Stimulated activated CD8-positive, alpha-beta memory T cell treated with anti-CD3 and anti-CD28 coated beads, Interleukin-15, amount 100 ng/mL, for 48 hours (primary cell): ENCODE results near the gene FGL2.
"Not testable (repeated sequence)": the region's sequence is repeated elsewhere in the genome, so short reads cannot be mapped to it uniquely, and the experiment has no call there.

Experiments used
- DNase-seq, 2 donors: peaks; one replicate each; pipeline ENCODE4 v3.0.0-alpha.2; 2020; ENCODE audit warnings: low read depth in 2 of 2

Gene FGL2, protein sequence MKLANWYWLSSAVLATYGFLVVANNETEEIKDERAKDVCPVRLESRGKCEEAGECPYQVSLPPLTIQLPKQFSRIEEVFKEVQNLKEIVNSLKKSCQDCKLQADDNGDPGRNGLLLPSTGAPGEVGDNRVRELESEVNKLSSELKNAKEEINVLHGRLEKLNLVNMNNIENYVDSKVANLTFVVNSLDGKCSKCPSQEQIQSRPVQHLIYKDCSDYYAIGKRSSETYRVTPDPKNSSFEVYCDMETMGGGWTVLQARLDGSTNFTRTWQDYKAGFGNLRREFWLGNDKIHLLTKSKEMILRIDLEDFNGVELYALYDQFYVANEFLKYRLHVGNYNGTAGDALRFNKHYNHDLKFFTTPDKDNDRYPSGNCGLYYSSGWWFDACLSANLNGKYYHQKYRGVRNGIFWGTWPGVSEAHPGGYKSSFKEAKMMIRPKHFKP

DNA sequence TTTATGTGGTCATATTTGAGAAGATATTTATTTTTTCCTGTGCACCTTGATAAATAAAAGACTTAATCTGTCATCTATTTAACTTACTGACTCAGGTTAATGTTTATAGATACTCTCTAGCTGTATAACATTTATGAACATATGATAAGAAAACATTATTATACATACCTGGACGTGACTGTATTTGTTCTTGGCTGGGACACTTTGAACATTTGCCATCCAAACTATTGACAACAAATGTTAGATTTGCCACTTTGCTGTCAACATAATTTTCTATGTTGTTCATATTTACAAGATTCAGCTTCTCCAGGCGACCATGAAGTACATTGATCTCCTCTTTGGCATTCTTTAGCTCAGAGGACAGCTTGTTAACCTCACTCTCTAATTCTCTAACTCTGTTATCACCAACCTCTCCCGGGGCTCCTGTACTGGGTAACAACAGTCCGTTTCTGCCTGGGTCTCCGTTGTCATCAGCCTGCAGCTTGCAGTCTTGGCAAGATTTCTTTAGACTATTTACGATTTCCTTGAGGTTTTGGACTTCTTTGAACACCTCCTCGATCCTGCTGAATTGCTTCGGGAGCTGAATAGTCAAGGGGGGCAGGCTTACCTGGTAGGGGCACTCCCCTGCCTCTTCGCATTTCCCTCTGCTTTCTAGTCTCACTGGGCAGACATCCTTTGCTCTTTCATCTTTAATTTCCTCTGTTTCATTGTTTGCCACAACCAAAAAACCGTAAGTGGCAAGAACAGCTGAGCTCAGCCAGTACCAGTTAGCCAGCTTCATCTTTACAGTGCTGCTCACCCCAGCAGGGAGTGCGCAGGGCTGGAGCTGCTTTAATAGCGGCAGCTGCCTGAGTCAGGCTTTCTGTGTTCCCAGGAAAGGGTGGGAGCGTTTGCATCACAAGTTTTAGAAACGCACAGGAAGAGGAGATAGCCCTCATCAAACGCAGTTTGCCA is at the start of gene FGL2:
TSS of gene FGL2 (minus strand) at position 807 of the 954 bp plus-strand sequence. CDS start at position 781, 26 bp downstream.
- DNase-seq = peak in 1 of 2 donors; percentile 6

DNA sequence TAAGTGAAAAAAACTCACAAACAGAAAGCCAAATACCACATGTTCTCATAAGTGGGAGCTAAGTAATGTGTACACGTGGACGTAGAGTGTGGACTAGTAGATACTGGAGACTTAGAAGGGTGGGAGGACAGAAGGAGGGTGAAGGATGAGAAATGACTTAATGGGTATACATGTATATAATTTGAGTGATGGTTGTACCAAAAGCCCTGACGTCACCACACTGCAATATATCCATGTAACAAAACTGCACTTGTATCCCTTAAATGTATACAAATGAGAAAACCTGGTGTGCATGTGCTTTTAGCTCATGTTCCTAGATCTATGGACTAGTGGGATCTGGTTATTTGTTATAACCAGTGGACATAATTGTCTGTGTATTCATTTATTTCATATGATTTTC is 48.5 kb upstream of the FGL2 start:
- DNase-seq = no peak

DNA sequence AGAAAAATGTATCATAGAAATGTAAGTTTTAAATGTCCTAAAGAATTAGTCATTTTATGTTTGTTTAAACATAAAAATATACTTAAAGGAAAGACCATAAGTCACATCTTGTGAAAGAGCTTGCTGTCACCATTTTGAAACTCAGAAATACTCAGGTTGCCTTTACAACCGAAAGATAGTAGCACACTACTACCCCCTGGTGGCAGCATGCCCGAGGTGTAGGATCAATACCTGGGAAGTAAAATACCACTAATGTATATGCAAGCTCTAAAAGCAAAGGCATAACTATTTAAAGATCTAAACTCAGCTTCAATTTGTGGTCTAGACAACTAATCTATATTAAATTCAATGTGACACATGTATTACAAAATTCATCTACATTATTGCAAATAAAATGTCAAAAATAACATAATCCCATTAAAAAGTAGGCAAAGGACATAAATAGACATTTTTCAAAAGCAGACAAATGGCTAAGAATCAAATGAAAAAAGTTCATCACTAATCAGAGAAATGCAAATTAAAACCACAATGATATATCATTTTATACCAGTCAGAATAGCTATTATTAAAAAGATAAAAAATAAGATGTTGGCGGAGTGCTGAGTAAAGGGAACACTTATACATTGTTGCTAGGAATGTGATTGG is 47.7 kb upstream of the FGL2 start:
- DNase-seq = peak; percentile 64 to 68

DNA sequence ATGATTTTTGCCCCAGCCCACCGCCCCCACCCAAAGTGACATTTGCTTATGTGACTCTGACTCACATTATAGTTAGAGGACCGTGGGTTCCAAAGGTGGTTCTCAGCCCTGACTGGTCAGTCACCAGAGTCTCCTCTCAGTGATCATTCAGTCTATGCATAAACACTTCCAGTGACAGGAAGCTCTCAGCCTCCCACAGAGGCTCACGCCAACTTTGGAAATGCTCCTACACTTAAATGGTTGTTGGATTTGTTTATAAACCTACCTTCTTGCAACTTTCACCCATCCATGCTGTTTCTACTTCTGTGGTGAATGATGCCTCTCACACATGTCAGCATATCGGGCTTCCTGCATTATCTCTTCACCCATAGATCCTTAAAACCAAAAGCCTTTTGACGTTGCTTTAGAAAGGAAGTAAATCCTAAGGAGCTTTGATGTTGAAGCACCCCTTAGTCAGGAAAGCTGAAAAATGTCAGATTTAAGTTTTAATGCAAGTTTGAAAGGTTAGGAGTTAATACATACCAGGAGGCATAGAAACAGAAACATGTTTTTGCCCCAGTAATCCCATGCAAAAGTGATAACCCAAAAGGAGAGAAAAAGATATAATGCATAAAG is 46.5 kb upstream of the FGL2 start:
- no peak for DNase-seq

DNA sequence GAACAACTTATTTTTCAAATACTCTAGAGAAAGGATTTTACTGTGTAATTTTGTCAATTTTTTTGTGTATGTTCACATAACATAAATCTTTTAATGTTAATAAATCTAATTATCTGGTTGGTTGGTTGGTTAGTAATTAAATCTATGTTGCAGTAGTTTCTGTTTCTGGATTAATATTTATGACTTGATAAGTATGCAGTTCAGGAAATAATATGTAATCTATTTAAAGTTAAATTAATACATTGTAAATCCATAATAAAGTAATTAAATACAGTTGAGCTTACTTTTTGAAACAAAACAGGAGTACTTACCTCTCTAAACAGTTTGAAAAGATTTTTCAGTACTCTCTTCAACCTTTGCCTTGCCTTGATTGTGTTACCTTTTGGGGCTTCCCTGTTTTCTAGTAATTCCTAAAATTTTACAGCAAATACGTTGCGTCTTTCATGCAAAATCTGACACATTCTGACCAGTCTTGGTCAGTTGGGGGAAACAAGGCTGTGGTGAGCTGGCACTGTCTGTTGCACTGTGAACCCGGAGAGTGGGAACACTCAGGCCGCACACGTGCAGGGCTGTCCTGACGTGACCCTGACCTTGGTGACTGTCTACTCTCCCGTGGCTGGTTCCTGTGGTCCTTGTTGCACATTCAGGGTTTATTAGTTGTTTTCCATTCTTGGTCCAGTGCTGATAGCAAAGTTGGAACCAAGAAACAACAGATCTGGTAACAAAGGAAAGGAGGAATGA is 45.6 kb upstream of the FGL2 start:
- no peak for DNase-seq

DNA sequence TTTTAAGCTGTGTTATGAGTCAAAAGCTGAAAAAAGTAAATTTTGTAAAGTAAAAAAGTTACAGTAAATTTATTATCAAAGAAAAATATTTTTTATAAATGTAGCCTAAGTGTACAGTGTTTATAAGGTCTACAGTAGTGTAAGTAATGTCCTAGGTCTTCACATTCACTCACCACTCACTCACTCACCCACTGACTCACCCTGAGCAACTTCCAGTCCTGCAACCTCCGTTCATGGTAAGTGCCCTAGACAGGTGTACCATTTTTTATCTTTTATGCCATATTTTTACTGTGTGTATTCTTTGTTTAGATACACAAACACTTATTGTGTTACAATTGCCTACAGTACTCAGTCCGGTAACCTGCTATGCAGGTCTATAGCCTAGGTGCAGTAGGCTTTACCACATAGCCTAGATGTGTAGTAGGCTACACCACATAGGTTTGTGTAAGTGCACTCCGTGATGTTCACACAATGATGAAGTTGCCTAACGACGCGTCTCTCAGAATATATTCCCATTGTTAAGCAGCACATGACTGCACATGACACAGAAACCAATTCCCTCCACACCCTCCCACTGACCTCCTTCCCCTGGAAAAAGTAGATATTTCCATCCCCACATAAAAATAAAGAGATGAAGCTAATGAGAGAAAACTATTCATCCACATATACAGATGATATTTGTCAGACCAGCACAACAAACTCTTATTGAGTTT is 44.8 kb upstream of the FGL2 start:
- DNase-seq = no peak

DNA sequence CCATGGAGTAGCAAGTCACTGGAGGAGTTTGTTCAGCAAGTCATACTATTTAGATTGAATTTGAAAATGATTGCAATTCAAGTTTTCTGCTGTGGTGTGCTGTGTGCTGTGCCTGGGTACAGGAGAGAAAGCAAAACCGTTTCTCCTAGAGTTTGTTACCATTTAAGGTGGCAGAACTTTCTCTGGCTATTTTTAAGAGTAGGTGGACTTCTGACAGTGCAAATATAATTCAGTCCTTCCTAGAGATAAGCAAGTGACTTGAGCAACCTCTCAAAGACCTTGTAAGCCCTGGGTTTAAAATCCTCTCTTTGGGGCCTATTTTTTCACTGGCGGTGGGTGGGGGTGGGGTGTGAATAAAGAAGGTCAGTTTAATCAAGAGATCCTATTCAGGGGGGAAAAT is 42.9 kb upstream of the FGL2 start:
- DNase-seq = no peak

DNA sequence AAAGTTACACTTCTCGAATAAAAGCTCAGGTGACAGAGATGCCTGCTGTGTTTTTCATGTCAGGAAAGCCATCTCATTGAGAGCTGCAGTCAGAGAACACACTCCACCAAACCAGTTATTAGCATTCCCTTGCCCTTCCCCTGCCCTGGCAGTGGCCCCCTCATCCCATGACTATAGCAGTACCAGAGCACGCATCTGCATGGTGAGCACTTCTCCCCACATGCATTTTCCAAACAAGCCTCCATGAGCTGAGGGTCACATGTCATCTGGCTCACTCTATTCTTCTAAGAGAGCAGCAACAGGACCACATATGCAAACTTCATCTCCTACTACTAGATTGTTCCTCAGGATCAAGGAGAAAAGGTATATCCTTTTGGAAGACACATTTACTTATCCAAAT is 42.4 kb upstream of the FGL2 start:
- no peak for DNase-seq

DNA sequence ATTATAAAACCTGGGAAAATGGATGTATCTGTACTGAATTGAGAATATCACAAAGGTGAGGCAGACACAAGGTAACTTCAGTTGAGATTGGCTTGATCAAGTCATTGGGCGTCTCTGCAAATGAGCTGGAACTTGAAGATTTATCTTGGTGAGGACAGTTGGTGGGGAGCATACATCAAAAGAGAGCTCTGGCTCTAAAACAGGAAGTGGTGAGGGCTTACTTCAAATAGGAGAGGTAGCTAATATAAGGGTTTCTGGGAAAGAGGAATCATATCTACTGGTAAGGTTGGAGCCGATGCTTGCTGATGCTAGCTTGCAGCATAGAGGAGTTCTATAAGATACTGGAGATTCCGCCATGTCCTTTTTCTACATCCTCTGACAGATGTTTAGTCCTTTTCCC is 39.9 kb upstream of the FGL2 start:
- DNase-seq = no peak

DNA sequence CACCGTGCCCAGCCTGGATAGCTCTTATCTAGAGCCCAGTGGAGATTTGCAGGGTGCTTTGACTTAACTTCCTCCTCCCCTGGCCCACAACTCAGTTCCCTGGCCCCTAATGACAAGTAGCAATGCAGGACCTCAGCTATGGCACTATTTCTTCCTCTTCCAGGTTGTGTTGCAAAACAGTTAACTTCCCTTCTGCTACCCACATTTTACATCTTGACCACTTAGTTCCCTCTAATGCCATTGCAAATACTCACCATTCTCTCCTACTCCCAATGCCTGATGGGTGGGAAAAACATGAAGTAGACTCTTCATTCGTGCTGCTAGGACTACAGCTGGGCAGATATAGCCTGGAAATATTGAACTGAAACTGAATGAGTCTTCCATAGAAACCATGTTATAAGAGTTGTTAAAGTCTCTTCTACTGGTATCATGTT is 39.1 kb upstream of the FGL2 start:
- DNase-seq = no peak

DNA sequence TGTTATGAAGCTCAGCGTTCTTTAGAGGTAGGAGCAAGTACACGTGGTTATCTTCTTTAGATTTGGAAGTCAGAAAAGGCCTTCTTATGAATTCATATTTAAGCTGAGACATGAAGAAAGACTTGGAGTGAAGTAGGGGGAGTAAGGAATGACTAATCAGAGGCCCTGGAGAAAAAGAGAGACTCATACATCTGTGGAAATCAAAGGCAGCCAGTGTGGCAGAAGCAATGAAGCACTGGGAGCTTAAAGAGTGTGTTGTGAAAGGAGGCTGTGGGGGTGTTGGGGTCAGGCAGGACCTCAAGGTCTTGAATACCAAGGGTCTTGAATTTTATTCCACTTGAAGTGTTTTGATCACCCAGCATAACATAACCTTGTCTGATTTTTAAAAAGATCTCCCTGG is 35.7 kb upstream of the FGL2 start:
- DNase-seq = no peak

DNA sequence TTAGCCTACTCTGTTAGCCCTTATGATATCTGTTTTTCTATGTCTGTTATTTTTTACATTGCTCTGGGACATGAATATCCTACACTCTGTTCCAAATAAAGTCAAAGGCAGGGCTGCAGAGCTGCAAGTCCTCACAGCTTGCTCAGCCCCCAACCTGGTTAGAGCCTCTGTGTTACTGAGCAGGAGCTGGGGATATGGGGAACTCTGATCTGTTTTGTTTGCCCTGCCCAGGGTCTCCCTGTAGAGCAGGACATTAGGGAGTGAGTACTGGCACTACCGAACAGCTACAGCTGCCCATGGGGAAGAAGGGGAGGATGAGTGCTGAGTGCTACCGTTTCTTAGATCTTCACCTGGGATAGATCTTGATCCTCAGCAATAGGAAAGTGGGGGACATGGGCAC is 32.8 kb upstream of the FGL2 start:
- DNase-seq = no peak

DNA sequence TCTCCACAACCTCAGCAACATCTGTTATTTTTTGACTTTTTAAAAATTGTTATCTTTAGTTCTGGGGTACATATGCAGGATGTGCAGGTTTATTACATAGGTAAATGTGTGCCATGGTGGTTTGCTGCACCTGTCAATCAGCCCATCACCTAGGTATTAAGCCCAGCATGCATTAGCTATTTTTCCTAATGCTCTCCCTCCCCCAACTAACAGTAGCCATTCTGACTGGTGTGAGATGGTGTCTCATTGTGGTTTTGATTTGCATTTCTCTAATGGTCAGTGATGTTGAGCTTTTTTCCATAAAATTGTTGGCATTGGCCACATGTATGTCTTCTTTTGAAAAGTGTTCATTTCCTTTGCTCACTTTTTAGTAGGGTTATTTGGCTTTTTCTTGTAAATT is 29.2 kb upstream of the FGL2 start:
- DNase-seq = not testable (repeated sequence)

DNA sequence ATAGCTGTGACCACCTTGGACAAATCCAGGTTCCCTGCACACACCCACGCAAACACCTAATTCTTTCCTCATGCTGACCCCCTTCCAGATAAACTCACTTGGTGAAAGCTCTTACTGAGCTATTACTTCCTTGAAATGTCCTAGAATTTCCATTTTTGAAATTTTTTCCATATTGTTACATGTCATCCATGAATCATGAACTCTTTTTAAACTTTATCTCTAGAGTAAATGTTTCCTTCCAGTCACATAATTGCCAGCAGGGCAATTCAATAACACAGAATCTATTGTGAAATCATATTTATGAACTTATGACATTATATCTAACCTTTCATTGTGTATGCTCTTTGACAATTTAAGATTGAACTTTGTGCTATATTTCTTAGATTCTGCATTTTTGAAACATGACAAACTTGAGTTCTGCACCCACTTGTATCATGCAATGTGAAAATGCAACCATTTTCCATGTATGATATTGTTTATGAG is 26.8 kb upstream of the FGL2 start:
- DNase-seq = no peak

DNA sequence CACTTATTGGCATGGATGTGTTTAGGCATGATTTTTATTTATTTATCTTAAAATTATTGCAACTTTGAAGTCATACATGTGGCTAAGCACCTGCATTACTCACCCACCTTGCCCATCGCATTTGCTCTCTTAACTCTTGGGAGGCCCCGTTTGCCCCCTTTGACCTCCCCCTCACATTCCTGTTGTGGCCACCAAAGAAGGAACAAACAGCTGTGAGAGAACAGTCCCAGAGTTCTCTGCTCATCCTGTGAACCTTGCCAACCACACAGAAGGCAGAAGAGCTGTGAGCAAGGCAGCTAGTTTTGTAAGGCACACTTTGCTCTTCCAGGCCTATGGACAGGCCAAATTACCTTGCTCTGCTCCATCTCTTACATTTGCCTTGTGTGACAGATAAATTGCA is 23.6 kb upstream of the FGL2 start:
- DNase-seq = no peak

DNA sequence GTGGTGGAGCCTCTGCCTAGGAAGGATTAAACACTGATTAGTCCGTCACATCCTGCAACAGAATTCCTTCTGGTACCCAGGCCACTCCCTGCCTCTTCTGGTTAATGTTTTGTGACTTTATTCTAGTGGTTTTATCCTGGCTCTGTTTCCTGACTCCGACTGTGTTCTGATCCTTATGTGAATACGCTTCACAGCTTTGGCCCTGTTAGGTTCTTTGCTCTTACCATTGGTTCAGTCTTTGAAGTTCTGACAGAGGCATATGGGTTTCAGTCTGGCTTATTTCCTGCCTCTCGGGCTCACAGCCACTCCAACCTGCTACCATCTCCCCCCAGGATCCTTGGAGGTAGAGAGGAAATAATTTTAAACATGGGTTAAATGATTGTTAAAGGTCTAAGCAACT is 23.2 kb upstream of the FGL2 start:
- no peak for DNase-seq

DNA sequence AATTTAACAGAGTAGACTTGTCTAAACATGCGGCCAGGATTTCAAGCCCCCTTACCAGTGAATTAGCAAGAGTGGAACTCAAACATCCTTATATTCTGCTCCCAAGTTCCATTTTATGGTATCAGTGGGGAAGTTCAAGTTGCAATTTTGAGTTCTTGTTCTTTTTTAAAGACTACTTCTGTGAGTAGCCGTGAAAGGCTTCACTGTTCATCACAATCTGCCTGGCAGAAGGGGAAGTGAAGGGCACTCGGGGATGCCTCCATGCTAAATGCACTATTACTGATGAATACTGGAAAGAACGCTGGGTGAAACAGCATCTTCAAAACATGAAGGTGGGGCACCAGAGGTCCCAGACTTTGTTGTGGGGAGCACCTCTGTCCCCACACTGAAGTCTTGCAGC is 22.4 kb upstream of the FGL2 start:
- DNase-seq = no peak

DNA sequence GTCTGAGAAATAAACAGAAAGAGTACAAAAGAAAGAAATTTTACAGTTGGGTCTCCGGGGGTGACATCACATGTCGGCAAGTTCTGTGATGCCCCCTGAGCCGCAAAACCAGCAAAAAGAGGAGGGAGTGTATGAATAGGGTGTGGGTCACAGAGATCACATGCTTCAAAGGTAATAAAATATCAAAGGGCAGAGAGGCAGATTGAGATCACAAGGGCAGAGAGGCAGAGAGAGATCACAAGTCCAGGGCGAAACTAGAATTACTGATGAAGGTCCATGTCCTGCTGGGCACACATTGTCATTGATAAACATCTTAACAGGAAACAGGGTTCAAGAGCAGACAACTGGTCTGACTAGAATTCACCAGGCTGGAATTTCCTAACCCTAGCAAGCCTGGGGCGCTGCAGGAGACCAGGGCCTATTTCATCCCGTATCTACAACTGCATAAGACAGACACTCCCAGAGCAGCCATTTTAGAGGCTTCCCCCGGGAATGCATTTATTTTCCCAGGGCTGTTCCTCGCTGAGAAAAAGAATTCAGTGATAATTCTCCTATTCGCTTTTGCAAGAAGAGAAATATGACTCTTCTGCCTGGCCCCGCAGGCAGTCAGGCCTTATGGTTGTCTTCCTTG is 20.2 kb upstream of the FGL2 start:
- DNase-seq = not testable (repeated sequence)

DNA sequence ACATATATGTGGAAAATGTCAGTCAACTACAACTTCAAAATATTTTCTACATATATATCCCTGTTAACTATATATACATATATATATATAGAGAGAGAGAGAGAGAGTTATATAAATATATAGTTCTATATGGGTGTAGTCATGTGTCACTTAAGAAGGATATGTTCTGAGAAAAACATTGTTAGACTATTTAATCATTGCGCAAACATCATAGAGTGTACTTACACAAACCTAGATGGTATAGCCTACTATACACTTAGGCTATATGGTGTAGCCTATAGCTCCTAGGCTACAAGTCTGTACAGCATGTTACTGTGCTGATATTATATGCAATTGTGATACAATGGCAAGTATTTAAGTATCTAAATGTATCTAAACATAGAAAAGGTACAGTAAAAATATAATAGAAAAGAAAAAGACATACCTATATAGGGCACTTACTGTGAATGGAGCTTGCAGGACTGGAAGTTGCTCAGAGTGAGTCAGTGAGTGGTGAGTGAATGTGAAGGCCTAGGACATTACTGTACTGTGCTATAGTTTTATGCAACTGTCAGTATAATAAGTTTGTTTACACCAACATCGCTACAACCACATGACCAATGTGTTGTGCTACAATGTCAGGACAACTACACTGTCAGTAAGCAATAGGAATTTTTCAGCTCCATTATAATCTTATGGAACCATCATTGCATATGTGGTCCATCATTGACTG is 18.0 kb upstream of the FGL2 start:
- no peak for DNase-seq
